Kidney epithelial cell (primary cell): ENCODE measurements around the gene OSGIN1. TPM values are rescaled to one million over a fixed set of nuclear protein-coding genes. Genes with fewer than 3 reads are reported as not detected.

Source experiments
- DNase-seq: peaks from one replicate; pipeline ENCODE4 v3.0.0-alpha.2; 2010; ENCODE audit warnings: low read depth
- H3K27me3 ChIP-seq: 2 replicates; pipeline ENCODE4 v1.6.0; 2011; ENCODE audit warnings: low read length; ENCODE audit not compliant: control insufficient read depth, insufficient read depth
- H3K36me3 ChIP-seq: 2 replicates; pipeline ENCODE4 v1.5.1; 2011; ENCODE audit warnings: low read length; ENCODE audit not compliant: control insufficient read depth, insufficient read depth
- H3K4me3 ChIP-seq: 2 replicates; pipeline ENCODE4 v1.5.1; 2011; ENCODE audit warnings: low read depth, mild to moderate bottlenecking, control low read depth, low read length
- CTCF ChIP-seq: IDR thresholded peaks from 2 replicates; pipeline ENCODE4 v1.5.1; 2011; ENCODE audit warnings: mild to moderate bottlenecking, moderate library complexity, low read length, control low read depth, inconsistent platforms; ENCODE audit not compliant: insufficient read depth, poor library complexity, severe bottlenecking
- total RNA-seq: library from RNA; depleted of rRNA; stranded (reverse); fragments of >200 nt; gene quantifications from 2 replicates; pipeline ENCODE4 v1.2.3, GENCODE V29; 2015

Gene OSGIN1
- total RNA-seq, 1 donor from 2014 or later = 8.0 TPM

GRCh38 chr16:83942074-83942473, 11.0 kb upstream of the OSGIN1 start:
- Histone ChIP-seq H3K27me3 (peaks cover 3% of the 10 kb centered on the region), H3K36me3 (no peaks in the 10 kb centered on the region), H3K4me3 (no peak overlapping the region)
- TF ChIP-seq CTCF = no peak
- no peak for DNase-seq

GRCh38 chr16:83942815-83943515, 10.1 kb upstream of the OSGIN1 start:
- H3K36me3 ChIP-seq = no peaks in the 10 kb centered on the region
- H3K4me3 ChIP-seq = no peak overlapping the region
- peaks cover 3% of the 10 kb centered on the region for H3K27me3 ChIP-seq
- DNase-seq = no peak
- TF ChIP-seq CTCF = no peak

- peaks cover 3% of the 10 kb centered on the region for H3K27me3 ChIP-seq
- TF ChIP-seq CTCF = no peak
- DNase-seq = no peak
- H3K4me3 ChIP-seq = no peak overlapping the region
- H3K36me3 ChIP-seq = no peaks in the 10 kb centered on the region
Measured at GRCh38 chr16:83943516-83944050, 9.5 kb upstream of the OSGIN1 start.

GRCh38 chr16:83945587-83945986, 7.5 kb upstream of the OSGIN1 start:
- DNase-seq = no peak
- TF ChIP-seq CTCF = no peak
- no peaks in the 10 kb centered on the region for H3K36me3 ChIP-seq
- peaks cover under 1% of the 10 kb centered on the region for H3K27me3 ChIP-seq
- H3K4me3 ChIP-seq = no peak overlapping the region

- no peaks in the 10 kb centered on the region for H3K27me3 ChIP-seq
- H3K36me3 ChIP-seq = no peaks in the 10 kb centered on the region
- DNase-seq = no peak
- H3K4me3 ChIP-seq = no peak overlapping the region
- TF ChIP-seq CTCF = no peak
Measured at GRCh38 chr16:83946154-83946780, 6.8 kb upstream of the OSGIN1 start.
